HT1080 (cell line): Measurements from ENCODE around the gene IGF1. TPM values are rescaled to one million over a fixed set of nuclear protein-coding genes. Genes with fewer than 3 reads are reported as not detected.

Experiments
- DNase-seq: peaks from one replicate; pipeline ENCODE4 v3.0.0-alpha.2; 2015; ENCODE audit warnings: low read depth
- total RNA-seq: library from RNA; depleted of rRNA; stranded (reverse); fragments of >200 nt; shearing (Covaris generic); gene quantifications from 2 replicates; pipeline ENCODE4 v1.2.3, GENCODE V29; 2014

IGF1 gene
- total RNA-seq, 1 experiment from 2014 or later = not detected

GRCh38 chr12:102429211-102430154, 50.9 kb downstream of the IGF1 start:
- no peak for DNase-seq

- no peak for DNase-seq
Observed at GRCh38 chr12:102427543-102427941, 52.8 kb downstream of the IGF1 start.

- no peak for DNase-seq
Observed at GRCh38 chr12:102426599-102427542, 53.5 kb downstream of the IGF1 start.

GRCh38 chr12:102425109-102426039, 55.0 kb downstream of the IGF1 start:
- no peak for DNase-seq

GRCh38 chr12:102423462-102423861, 56.9 kb downstream of the IGF1 start:
- peak; percentile 14 for DNase-seq

- peak; percentile 52 for DNase-seq
Observed at GRCh38 chr12:102421802-102422583, 58.4 kb downstream of the IGF1 start.

- DNase-seq = no peak
Observed at GRCh38 chr12:102419094-102419764, 61.1 kb downstream of the IGF1 start.

GRCh38 chr12:102417055-102417454, 63.3 kb downstream of the IGF1 start:
- DNase-seq = no peak

GRCh38 chr12:102415515-102415914, 64.8 kb downstream of the IGF1 start:
- no peak for DNase-seq

GRCh38 chr12:102413396-102413795, 67.0 kb downstream of the IGF1 start:
- no peak for DNase-seq

GRCh38 chr12:102410511-102410910, 69.9 kb downstream of the IGF1 start:
- no peak for DNase-seq

GRCh38 chr12:102408487-102409297, 71.7 kb downstream of the IGF1 start:
- no peak for DNase-seq

- DNase-seq = no peak
Observed at GRCh38 chr12:102407776-102408486, 72.4 kb downstream of the IGF1 start.

- no peak for DNase-seq
Observed at GRCh38 chr12:102406033-102406584, 74.3 kb downstream of the IGF1 start.

- DNase-seq = no peak
Observed at GRCh38 chr12:102401087-102401486, 79.3 kb downstream of the IGF1 start.

GRCh38 chr12:102399653-102400052, 80.7 kb downstream of the IGF1 start:
- no peak for DNase-seq

GRCh38 chr12:102396276-102396675, 84.1 kb downstream of the IGF1 start:
- no peak for DNase-seq

GRCh38 chr12:102394200-102394599, 86.2 kb downstream of the IGF1 start:
- DNase-seq = no peak
